Natural killer cell treated with Interleukin-12 subunit alpha and Interleukin-12 subunit beta and Interleukin-15 and Interleukin-18, amount 100 ng/mL, for 72 hours (primary cell): ENCODE data around the gene CTDSPL. TPM values are rescaled to one million over a fixed set of nuclear protein-coding genes. Genes with fewer than 3 reads are reported as not detected.

Experiments
- ATAC-seq, 2 donors: fragments of 150-1000 bp; cut with Tn5 transposase in 1 of 2; sonication (Bioruptor Pico), chemical (Tn5 transposase) in 1 of 2; 2 replicates each; pipeline ENCODE4 v1.10.0; 2021
- DNase-seq: peaks from one replicate; pipeline ENCODE4 v3.0.0; 2022; ENCODE audit warnings: low spot score
- H3K27ac Mint-ChIP-seq, 2 donors: 1 replicate in 1 of 2; 2 replicates in 1 of 2; pipeline ENCODE4 v1.8.0; 2022; ENCODE audit warnings: mixed read lengths in 2 of 2, mild to moderate bottlenecking in 1 of 2, moderate library complexity in 1 of 2
- H3K27me3 Mint-ChIP-seq, 2 donors: 1 replicate in 1 of 2; 2 replicates in 1 of 2; pipeline ENCODE4 v1.8.0; 2022; ENCODE audit warnings: mixed read lengths in 2 of 2
- H3K36me3 Mint-ChIP-seq: one replicate; pipeline ENCODE4 v1.8.0; 2022; ENCODE audit warnings: mixed read lengths
- H3K4me1 Mint-ChIP-seq, 2 donors: 1 replicate in 1 of 2; 2 replicates in 1 of 2; pipeline ENCODE4 v1.8.0; 2022; ENCODE audit warnings: low read depth in 2 of 2, mixed read lengths in 2 of 2, mild to moderate bottlenecking in 1 of 2
- H3K4me3 Mint-ChIP-seq: one replicate; pipeline ENCODE4 v1.8.0; 2022; ENCODE audit warnings: mixed read lengths
- H3K9me3 Mint-ChIP-seq: 2 replicates; pipeline ENCODE4 v1.8.0; 2022; ENCODE audit warnings: mixed read lengths
- total RNA-seq, 2 donors: library from RNA; stranded (reverse); gene quantifications; one replicate each; pipeline ENCODE4 v1.2.3, GENCODE V29; 2022

The CTDSPL gene
- total RNA-seq, 2 donors from 2014 or later, result 0.69 to 1.3 TPM

GRCh38 chr3:37832480-37832879, 29.2 kb upstream of the CTDSPL start:
- Mint-ChIP-seq H3K4me1 (no peaks in the 10 kb centered on the region), H3K4me3 (no peak overlapping the region), H3K9me3 (no peaks in the 10 kb centered on the region), H3K27me3 (peaks cover 12 to 19% of the 10 kb centered on the region in 2 donors), H3K36me3 (no peaks in the 10 kb centered on the region), H3K27ac (no peak overlapping the region)
- peak in 1 of 2 donors; percentile 9 for ATAC-seq
- DNase-seq, result no peak

- Mint-ChIP-seq H3K9me3 (no peaks in the 10 kb centered on the region), H3K4me3 (no peak overlapping the region), H3K27ac (no peak overlapping the region), H3K4me1 (no peaks in the 10 kb centered on the region), H3K36me3 (no peaks in the 10 kb centered on the region), H3K27me3 (peaks cover 5 to 9% of the 10 kb centered on the region in 2 donors)
- ATAC-seq (no peak), DNase-seq (no peak)
Measured at GRCh38 chr3:37833302-37834186, 28.1 kb upstream of the CTDSPL start.

GRCh38 chr3:37836589-37836988, 25.1 kb upstream of the CTDSPL start:
- ATAC-seq (no peak), DNase-seq (no peak)
- Mint-ChIP-seq H3K9me3 (no peaks in the 10 kb centered on the region), H3K36me3 (no peaks in the 10 kb centered on the region), H3K4me1 (no peaks in the 10 kb centered on the region), H3K4me3 (no peak overlapping the region), H3K27me3 (peaks cover 15 to 22% of the 10 kb centered on the region in 2 donors), H3K27ac (no peak overlapping the region)

DNA sequence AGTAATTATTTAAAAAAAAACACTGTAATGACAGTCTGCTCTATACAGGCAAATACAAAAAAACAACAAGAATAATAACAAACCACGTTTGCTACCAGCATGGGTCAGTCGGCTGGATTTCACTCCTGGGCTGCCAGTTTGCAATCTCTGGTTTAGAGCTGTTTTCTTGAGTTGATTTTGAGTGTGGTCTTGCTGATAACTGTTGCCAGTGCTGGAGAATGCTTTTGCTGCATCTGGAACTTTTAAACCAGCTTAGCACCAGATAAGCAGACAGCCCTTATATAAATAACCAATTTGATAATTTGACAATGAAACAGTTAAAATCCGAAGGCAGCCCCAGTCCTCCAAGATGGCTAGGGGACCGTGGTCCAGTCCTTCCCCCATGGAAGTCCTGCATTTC, 14.0 kb upstream of the CTDSPL start:
- no peaks in the 10 kb centered on the region for H3K4me1 Mint-ChIP-seq
- no peak overlapping the region for H3K27ac Mint-ChIP-seq
- peaks cover 4 to 8% of the 10 kb centered on the region in 2 donors for H3K27me3 Mint-ChIP-seq
- no peaks in the 10 kb centered on the region for H3K9me3 Mint-ChIP-seq
- DNase-seq (no peak), ATAC-seq (no peak)
- no peaks in the 10 kb centered on the region for H3K36me3 Mint-ChIP-seq
- H3K4me3 Mint-ChIP-seq, result no peak overlapping the region

DNA sequence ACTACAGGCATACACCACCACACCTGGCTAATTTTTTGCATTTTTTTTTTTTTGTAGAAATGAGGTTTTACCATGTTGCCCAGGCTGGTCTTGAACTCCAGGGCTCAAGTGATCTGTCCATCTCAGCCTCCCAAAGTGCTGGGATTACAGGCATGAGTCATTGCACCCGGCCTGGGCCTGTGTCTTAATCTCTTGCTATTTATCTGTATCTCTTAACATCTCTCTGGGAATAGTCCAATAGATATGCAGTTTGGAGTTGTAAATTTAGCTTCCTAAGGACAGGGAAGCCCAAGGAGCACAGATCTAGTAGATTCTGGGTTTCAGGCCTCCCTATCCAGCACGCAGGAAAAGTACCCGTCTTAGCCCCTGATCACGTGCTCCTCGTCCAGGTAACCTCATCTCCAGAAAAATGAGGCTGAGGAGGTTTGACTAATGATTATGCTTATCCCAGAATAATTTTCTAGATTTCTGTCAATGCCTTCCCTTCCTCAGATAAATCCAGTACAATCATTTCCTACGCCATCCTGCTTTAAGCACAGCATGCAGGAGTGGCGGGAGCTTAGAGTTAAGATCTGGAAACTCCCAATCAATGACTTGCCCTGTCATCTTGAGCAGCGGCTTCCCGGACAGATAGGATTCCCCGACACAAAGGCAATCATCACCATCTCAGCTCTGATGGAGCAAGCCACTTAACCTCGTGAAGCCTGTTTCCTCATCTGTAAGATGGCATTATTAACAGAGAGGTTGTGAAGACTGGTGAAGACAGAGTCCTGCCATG, 12.3 kb upstream of the CTDSPL start:
- ATAC-seq (no peak), DNase-seq (no peak)
- no peaks in the 10 kb centered on the region for H3K36me3 Mint-ChIP-seq
- no peaks in the 10 kb centered on the region for H3K9me3 Mint-ChIP-seq
- H3K27ac Mint-ChIP-seq, result no peak overlapping the region
- H3K4me3 Mint-ChIP-seq, result no peak overlapping the region
- H3K4me1 Mint-ChIP-seq, result no peaks in the 10 kb centered on the region
- peaks cover 0 to 2% of the 10 kb centered on the region in 2 donors for H3K27me3 Mint-ChIP-seq

- H3K36me3 Mint-ChIP-seq, result no peaks in the 10 kb centered on the region
- no peaks in the 10 kb centered on the region for H3K9me3 Mint-ChIP-seq
- no peak overlapping the region for H3K4me3 Mint-ChIP-seq
- H3K27ac Mint-ChIP-seq, result no peak overlapping the region
- H3K4me1 Mint-ChIP-seq, result peaks cover 0 to 5% of the 10 kb centered on the region in 2 donors
- ATAC-seq (no peak), DNase-seq (no peak)
- peaks cover 0 to 6% of the 10 kb centered on the region in 2 donors for H3K27me3 Mint-ChIP-seq
Measured at GRCh38 chr3:37852097-37852496, 9.6 kb upstream of the CTDSPL start.

GRCh38 chr3:37852771-37853170, 8.9 kb upstream of the CTDSPL start:
- Mint-ChIP-seq H3K36me3 (no peaks in the 10 kb centered on the region), H3K4me3 (no peak overlapping the region), H3K27ac (no peak overlapping the region), H3K4me1 (peaks cover 0 to 5% of the 10 kb centered on the region in 2 donors), H3K9me3 (no peaks in the 10 kb centered on the region), H3K27me3 (peaks cover 0 to 11% of the 10 kb centered on the region in 2 donors)
- DNase-seq (no peak), ATAC-seq (no peak)

GRCh38 chr3:37853691-37854413, 7.8 kb upstream of the CTDSPL start:
- Mint-ChIP-seq H3K36me3 (no peaks in the 10 kb centered on the region), H3K4me3 (no peak overlapping the region), H3K9me3 (no peaks in the 10 kb centered on the region), H3K27ac (no peak overlapping the region), H3K27me3 (peaks cover 0 to 11% of the 10 kb centered on the region in 2 donors), H3K4me1 (peaks cover 0 to 5% of the 10 kb centered on the region in 2 donors)
- peak in 1 of 2 donors; percentile 12 for ATAC-seq
- DNase-seq, result no peak

GRCh38 chr3:37855363-37855970, 6.2 kb upstream of the CTDSPL start:
- ATAC-seq, result peak in 1 of 2 donors; percentile 33
- peaks cover 0 to 11% of the 10 kb centered on the region in 2 donors for H3K27me3 Mint-ChIP-seq
- no peak overlapping the region for H3K4me3 Mint-ChIP-seq
- peak; percentile 85 for DNase-seq
- peaks cover 0 to 9% of the 10 kb centered on the region in 2 donors for H3K4me1 Mint-ChIP-seq
- no peak overlapping the region for H3K27ac Mint-ChIP-seq
- no peaks in the 10 kb centered on the region for H3K9me3 Mint-ChIP-seq
- no peaks in the 10 kb centered on the region for H3K36me3 Mint-ChIP-seq

- H3K4me1 Mint-ChIP-seq, result peaks cover 4 to 16% of the 10 kb centered on the region in 2 donors
Measured at GRCh38 chr3:37856381-37856780, 5.3 kb upstream of the CTDSPL start.

GRCh38 chr3:37858742-37859141, 2.9 kb upstream of the CTDSPL start:
- Mint-ChIP-seq H3K4me3 (no peak overlapping the region), H3K27ac (no peak overlapping the region), H3K27me3 (peaks cover 15 to 22% of the 10 kb centered on the region in 2 donors), H3K36me3 (no peaks in the 10 kb centered on the region), H3K9me3 (no peaks in the 10 kb centered on the region), H3K4me1 (peaks cover 10 to 21% of the 10 kb centered on the region in 2 donors)
- DNase-seq, result no peak
- no peak for ATAC-seq

More at GRCh38 chr3:37856381-37856780, 5.3 kb upstream of the CTDSPL start:
- ATAC-seq, result no peak
- Mint-ChIP-seq H3K27ac (no peak overlapping the region), H3K9me3 (no peaks in the 10 kb centered on the region), H3K36me3 (no peaks in the 10 kb centered on the region), H3K4me3 (no peak overlapping the region), H3K27me3 (peaks cover 0 to 17% of the 10 kb centered on the region in 2 donors)
- no peak for DNase-seq

- no peaks in the 10 kb centered on the region for H3K9me3 Mint-ChIP-seq
- H3K27me3 Mint-ChIP-seq, result peaks cover 15 to 22% of the 10 kb centered on the region in 2 donors
- H3K4me1 Mint-ChIP-seq, result peaks cover 10 to 21% of the 10 kb centered on the region in 2 donors
- ATAC-seq, result no peak
- H3K4me3 Mint-ChIP-seq, result no peak overlapping the region
- H3K27ac Mint-ChIP-seq, result no peak overlapping the region
- H3K36me3 Mint-ChIP-seq, result no peaks in the 10 kb centered on the region
- DNase-seq, result no peak
Measured at GRCh38 chr3:37859354-37859753, 2.3 kb upstream of the CTDSPL start.

GRCh38 chr3:37859908-37860199, 1.8 kb upstream of the CTDSPL start:
- Mint-ChIP-seq H3K36me3 (no peaks in the 10 kb centered on the region), H3K4me1 (peaks cover 10 to 21% of the 10 kb centered on the region in 2 donors), H3K27me3 (peaks cover 15 to 22% of the 10 kb centered on the region in 2 donors), H3K4me3 (peak overlapping the region; percentile 83), H3K9me3 (no peaks in the 10 kb centered on the region), H3K27ac (no peak overlapping the region)
- no peak for ATAC-seq
- no peak for DNase-seq
